NCI-H526 (cell line): ENCODE measurements around the gene SERTAD3.
"Not testable (repeated sequence)": the region's sequence is repeated elsewhere in the genome, so short reads cannot be mapped to it uniquely, and the experiment has no call there.

Experiments
- DNase-seq, 2 experiments: peaks; one replicate each; lab custom pipeline; 2025; lab: John Stamatoyannopoulos, UW

SERTAD3 gene

GRCh38 chr19:40444000-40444824 is at the start of gene SERTAD3:
Gene SERTAD3, minus strand, starts transcription at chr19:40444335. Its CDS starts 2,255 bp downstream, at chr19:40442080.
- DNase-seq, result peak; percentile 97 to 99

- no peak for DNase-seq
Observed at GRCh38 chr19:40493778-40494177, 49.6 kb upstream of the SERTAD3 start.

- no peak for DNase-seq
Observed at GRCh38 chr19:40492274-40492673, 48.1 kb upstream of the SERTAD3 start.

GRCh38 chr19:40489882-40490230 is 45.7 kb upstream of the SERTAD3 start:
- no peak for DNase-seq

- no peak for DNase-seq
Observed at GRCh38 chr19:40486017-40486416, 41.9 kb upstream of the SERTAD3 start.

- DNase-seq, result not testable (repeated sequence)
Observed at GRCh38 chr19:40475878-40476644, 31.9 kb upstream of the SERTAD3 start.

GRCh38 chr19:40474737-40475136 is 30.6 kb upstream of the SERTAD3 start:
- no peak for DNase-seq

- DNase-seq, result no peak
Observed at GRCh38 chr19:40472516-40472915, 28.4 kb upstream of the SERTAD3 start.

GRCh38 chr19:40471111-40471510 is 27.0 kb upstream of the SERTAD3 start:
- DNase-seq, result no peak

GRCh38 chr19:40469011-40469410 is 24.9 kb upstream of the SERTAD3 start:
- no peak for DNase-seq

GRCh38 chr19:40466985-40467734 is 23.0 kb upstream of the SERTAD3 start, which contains the start of gene SPTBN4:
Gene SPTBN4, plus strand, starts transcription at chr19:40467001. Its CDS starts 5,621 bp downstream, at chr19:40472622.
- peak in 1 of 2 experiments; percentile 29 for DNase-seq

GRCh38 chr19:40466219-40466984 is 22.3 kb upstream of the SERTAD3 start:
- DNase-seq, result no peak

- peak; percentile 97 to 99 for DNase-seq
Observed at GRCh38 chr19:40465557-40466218, 21.6 kb upstream of the SERTAD3 start, which contains the start of gene BLVRB. Gene BLVRB, minus strand, starts transcription at chr19:40465745. Its CDS starts 57 bp downstream, at chr19:40465688.

- DNase-seq, result peak in 1 of 2 experiments; percentile 30
Observed at GRCh38 chr19:40465025-40465556, 21.0 kb upstream of the SERTAD3 start.

- DNase-seq, result peak; percentile 65 to 88
Observed at GRCh38 chr19:40464059-40465024, 20.2 kb upstream of the SERTAD3 start.

GRCh38 chr19:40463587-40464037 is 19.5 kb upstream of the SERTAD3 start:
- DNase-seq, result not testable (repeated sequence)

GRCh38 chr19:40461669-40462221 is 17.6 kb upstream of the SERTAD3 start:
- no peak for DNase-seq

- no peak for DNase-seq
Observed at GRCh38 chr19:40460185-40460584, 16.1 kb upstream of the SERTAD3 start.

GRCh38 chr19:40458597-40458974 is 14.5 kb upstream of the SERTAD3 start:
- DNase-seq, result no peak
